Fibroblast of mammary gland (primary cell): Measurements from ENCODE around the gene BCL2L1.
A peak's percentile ranks its signal among the peaks of the same experiment; 100 is the strongest.

Experiments used
- DNase-seq: peaks from one replicate; pipeline ENCODE4 v3.0.0-alpha.2; 2010; ENCODE audit warnings: low read depth
- H3K4me3 ChIP-seq: 2 replicates; pipeline ENCODE4 v1.5.1; 2011; ENCODE audit warnings: low read depth, mild to moderate bottlenecking, low read length, moderate library complexity; ENCODE audit not compliant: control insufficient read depth
- TF ChIP-seq, protein P1 (sequence below): conservative IDR thresholded peaks from 2 replicates; pipeline ENCODE4 v1.5.1; 2011; ENCODE audit warnings: low read depth, low read length, inconsistent platforms; ENCODE audit not compliant: control insufficient read depth, insufficient read depth

Gene BCL2L1

DNA sequence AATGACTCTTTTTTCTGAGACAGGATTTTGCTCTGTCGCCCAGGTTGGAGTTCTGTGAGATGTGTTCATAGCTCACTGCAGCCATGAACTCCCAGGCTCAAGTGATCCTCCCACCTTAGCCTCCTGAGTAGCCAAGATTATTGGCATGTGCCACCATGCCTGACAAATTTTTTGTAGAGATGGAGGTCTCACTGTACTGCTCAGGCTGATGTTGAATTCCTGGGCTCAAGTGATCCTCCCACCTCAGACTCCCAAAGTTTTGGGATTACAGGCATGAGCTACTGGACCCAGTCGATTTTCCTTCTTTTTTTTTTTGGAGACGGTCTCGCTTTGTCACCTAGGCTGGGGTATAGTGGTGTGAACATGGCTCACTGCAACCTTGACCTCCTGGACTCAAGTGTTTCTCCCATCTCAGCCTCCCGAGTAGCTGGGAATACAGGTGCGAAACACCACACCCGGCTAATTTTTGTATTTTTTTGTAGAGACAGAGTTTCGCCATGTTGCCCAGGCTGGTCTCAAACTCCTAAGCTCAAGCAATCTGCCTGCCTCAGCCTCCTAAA lies 24.3 kb downstream of the BCL2L1 start:
- H3K4me3 ChIP-seq = no peak overlapping the region
- TF ChIP-seq, protein P1, sequence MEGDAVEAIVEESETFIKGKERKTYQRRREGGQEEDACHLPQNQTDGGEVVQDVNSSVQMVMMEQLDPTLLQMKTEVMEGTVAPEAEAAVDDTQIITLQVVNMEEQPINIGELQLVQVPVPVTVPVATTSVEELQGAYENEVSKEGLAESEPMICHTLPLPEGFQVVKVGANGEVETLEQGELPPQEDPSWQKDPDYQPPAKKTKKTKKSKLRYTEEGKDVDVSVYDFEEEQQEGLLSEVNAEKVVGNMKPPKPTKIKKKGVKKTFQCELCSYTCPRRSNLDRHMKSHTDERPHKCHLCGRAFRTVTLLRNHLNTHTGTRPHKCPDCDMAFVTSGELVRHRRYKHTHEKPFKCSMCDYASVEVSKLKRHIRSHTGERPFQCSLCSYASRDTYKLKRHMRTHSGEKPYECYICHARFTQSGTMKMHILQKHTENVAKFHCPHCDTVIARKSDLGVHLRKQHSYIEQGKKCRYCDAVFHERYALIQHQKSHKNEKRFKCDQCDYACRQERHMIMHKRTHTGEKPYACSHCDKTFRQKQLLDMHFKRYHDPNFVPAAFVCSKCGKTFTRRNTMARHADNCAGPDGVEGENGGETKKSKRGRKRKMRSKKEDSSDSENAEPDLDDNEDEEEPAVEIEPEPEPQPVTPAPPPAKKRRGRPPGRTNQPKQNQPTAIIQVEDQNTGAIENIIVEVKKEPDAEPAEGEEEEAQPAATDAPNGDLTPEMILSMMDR = no peak
- no peak for DNase-seq

DNA sequence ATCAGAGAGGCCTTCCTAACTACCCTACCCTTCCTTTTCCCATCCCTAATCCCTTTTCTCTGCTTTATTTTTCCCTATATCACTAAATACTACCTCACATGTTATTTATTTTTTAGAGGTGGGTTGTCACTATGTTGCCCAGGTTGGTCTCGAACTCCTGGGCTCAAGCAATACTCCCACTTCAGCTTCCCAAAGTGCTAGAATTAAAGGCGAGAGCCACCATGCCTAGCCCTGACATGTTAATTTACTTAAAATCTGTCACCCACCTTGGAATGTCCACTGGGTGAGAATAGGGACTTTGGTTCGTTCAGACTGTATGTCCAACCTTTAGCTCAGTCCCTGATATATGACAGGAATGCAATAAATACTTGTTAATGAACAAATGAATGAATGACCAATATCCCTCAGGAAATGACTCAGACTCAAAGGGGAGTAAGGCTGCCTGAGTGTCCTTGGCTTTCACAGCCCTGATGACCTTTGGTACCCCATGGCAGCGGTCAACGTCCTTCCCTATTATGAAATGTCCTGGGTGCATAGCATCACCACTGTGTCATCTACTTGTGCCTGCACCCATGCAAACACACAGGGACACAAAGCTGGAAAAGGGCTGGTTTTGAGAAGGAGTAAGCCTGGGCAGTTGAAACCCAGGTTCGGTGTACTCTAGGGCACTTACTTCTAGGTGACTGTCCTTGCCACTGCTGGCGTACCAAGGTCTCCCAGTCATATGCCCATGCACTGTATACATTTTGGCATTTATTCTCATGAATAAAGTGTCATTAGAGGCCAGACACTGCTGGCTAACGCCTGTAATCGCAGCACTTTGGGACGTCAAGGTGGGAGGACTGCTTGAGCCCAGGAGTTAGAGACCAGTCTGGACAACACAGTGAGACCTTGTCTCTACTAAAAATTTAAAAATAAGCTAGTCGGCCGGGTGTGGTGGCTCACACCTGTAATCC lies 26.5 kb downstream of the BCL2L1 start:
- no peak overlapping the region for H3K4me3 ChIP-seq
- DNase-seq = peak; percentile 92
- TF ChIP-seq, protein P1 = no peak

DNA sequence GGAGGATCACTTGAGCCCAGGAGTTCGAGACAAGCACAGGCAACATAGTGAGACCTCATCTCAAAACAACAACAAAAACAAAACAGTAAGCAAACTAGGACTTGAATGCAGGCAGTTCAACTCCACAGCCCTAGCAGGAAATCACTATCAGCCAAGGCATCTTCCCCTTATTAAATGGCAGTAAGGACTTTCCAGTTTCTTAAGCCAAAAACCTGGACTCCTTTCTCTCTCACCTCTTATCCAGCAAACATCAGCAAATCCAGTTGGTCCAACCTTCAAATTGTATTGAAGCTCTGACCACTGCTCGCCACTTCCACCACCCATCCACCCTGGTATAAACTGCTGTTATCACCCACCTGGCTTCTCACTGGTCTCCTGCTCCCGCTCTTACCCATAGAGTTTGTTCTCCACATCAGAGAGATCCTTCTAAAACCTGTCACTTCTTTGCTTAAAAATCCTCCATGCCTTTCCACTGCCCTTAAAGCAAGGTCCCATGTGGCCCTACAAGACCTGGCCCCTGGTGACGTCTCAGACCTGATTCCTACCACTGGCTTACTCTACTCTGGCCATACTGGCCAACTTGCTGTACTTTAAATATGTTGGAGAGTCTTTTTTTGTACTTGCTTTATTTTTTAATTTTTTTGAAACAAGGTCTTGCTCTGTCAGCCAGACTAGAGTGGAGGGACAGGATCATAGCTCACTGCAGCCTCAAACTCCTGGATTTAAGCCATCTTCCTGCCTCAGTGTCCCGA lies 27.6 kb downstream of the BCL2L1 start:
- no peak overlapping the region for H3K4me3 ChIP-seq
- no peak for DNase-seq

DNA sequence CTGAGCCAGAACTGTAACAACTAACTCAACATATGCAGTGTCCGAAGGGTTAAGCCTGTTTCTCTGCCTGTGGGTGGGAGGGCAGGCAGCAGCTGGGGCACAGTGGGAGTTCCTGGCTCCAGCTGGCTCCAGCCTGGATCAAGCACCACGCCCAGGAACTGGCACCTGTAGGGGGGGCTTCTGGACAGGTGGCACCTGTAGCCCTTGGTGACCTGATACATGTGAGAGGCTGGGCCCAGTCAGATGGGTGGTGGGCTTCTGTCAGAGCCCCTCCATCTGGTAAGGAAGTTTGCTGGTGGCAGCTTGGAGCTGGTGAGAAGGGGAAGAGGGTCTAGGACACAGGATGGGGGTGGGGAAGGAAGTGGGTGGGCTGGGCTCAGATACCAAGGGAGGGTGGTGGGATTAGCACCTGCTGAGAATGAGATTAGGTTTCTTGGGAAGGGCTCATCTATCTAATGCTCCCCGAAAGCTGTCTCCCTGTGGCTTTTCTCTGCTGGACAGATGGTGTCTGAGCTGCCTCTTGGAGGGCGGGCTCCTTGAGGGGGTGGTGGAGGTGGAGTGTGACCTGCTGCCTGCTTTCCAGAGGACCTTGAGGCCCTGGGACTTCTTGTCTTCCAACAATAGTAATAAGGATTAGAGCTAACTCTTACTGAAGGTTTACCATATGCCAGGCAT lies 28.5 kb downstream of the BCL2L1 start:
- DNase-seq = no peak
- no peak overlapping the region for H3K4me3 ChIP-seq
- TF ChIP-seq, protein P1 = no peak

More for the DNA sequence above, 27.6 kb downstream of the BCL2L1 start:
- TF ChIP-seq, protein P1 = no peak

DNA sequence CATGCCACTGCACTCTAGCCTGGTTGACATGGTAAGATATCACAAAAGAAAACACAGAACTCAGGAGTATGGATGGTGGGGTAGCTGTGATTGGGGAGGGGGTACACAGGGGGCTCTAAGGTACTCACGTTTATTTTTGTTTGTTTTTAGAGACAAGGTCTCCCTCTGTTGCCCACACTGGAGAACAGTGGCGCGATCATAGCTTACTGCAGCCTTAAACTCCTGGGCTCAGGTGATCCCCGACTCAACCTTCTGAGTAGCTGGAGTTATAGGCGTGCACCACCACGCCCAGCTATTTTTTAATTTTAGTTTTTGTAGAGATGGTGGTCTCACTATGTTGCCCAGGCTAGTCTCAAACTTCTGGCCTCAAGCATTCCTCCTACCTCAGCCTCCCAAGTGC lies 29.3 kb downstream of the BCL2L1 start:
- DNase-seq = no peak
- TF ChIP-seq, protein P1 = no peak
- no peak overlapping the region for H3K4me3 ChIP-seq

DNA sequence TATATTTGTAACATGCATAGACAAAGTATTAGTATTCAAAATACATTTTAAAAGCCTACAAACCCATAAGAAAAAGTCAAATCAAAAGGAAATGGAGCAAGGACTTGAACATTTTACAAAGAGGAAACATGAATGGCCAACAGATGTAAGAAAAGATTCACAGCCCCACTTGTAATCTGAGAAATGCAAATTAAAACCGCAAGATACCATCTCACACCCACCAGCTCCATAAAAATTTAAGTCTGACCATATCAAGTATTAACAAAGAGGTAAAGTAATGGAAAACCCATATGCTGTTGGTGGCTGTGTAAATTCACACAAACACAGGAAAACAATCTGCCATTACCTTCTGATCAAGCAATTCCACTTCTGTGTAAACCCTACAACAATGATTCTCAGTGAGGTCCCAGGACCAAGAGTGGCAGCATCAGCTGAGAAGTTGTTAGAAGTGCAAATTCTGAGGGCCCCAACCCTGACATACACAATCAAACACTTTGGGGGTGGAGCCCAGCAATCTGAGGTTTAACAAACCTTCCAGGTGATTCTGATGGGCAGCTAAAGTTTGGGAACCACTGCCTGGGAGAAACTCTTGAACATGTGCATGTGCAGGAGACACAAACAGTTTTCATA lies 30.9 kb downstream of the BCL2L1 start:
- TF ChIP-seq, protein P1 = no peak
- DNase-seq = peak; percentile 46
- no peak overlapping the region for H3K4me3 ChIP-seq
